IMR-90 (cell line): ENCODE results near the gene SEC61A1. TPM values are rescaled to one million over a fixed set of nuclear protein-coding genes. Genes with fewer than 3 reads are reported as not detected.

Source experiments
- ATAC-seq: fragments of 200-7000 bp; cut with Tn5 transposase; 2 replicates; pipeline ENCODE4 v1.9.1; 2020; ENCODE audit warnings: low read depth, mild to moderate bottlenecking, moderate library complexity
- BruUV-seq: library from RNA; stranded (reverse); fragments of 400-500 nt; replicated peaks from 2 replicates; lab custom pipeline; 2021; lab: Mats Ljungman, UMichigan
- CTCF ChIA-PET: fragments of 300-600 bp; formaldehyde crosslinking; extraction: SDS; loops from one replicate; lab custom pipeline; 2021; ENCODE audit warnings: antibody characterized with exemption; lab: Yijun Ruan, JAX
- POLR2A ChIA-PET: fragments of 300-600 bp; sonication (Branson Sonifier 250); formaldehyde crosslinking; loops from one replicate; lab custom pipeline; 2022; ENCODE audit warnings: antibody characterized with exemption; ENCODE audit not compliant: unreplicated experiment; lab: Charles Lee
- DNase-seq: peaks from one replicate; pipeline ENCODE4 v3.0.0; 2013
- H2AFZ ChIP-seq: replicated peaks from 2 replicates; pipeline ENCODE3; 2013; ENCODE audit warnings: low read length, mild to moderate bottlenecking; ENCODE audit not compliant: poor library complexity
- H2AK5ac ChIP-seq: 2 replicates; pipeline ENCODE4 v1.6.1; 2013; ENCODE audit warnings: low read depth, low read length, inconsistent platforms
- H2AK9ac ChIP-seq: replicated peaks from 2 replicates; pipeline ENCODE3; 2013; ENCODE audit warnings: mild to moderate bottlenecking, low read depth, low read length, moderate library complexity; ENCODE audit not compliant: poor library complexity
- H2BK120ac ChIP-seq: 2 replicates; pipeline ENCODE4 v1.6.1; 2013; ENCODE audit warnings: low read depth, low read length, inconsistent platforms
- H2BK15ac ChIP-seq: 3 replicates; pipeline ENCODE4 v1.6.1; 2013; ENCODE audit warnings: low read depth, low read length, inconsistent platforms
- H2BK20ac ChIP-seq: 2 replicates; pipeline ENCODE4 v1.6.1; 2013; ENCODE audit warnings: low read depth, mild to moderate bottlenecking, inconsistent platforms, low read length, moderate library complexity
- H2BK5ac ChIP-seq: 2 replicates; pipeline ENCODE4 v1.6.1; 2013; ENCODE audit warnings: mild to moderate bottlenecking, low read depth, low read length, inconsistent platforms; ENCODE audit not compliant: poor library complexity, severe bottlenecking
- H3K14ac ChIP-seq: replicated peaks from 2 replicates; pipeline ENCODE4 v1.6.1; 2013; ENCODE audit warnings: low read depth, low read length, inconsistent platforms
- H3K18ac ChIP-seq: 2 replicates; pipeline ENCODE4 v1.6.1; 2013; ENCODE audit warnings: low read depth, low read length, control low read depth
- H3K23ac ChIP-seq: 2 replicates; pipeline ENCODE4 v1.6.1; 2013; ENCODE audit warnings: low read depth, low read length, inconsistent platforms
- H3K27ac ChIP-seq: 2 replicates; pipeline ENCODE4 v1.5.1; 2013; ENCODE audit warnings: mild to moderate bottlenecking, control low read depth, low read length; ENCODE audit not compliant: insufficient read depth
- H3K27me3 ChIP-seq: 2 replicates; pipeline ENCODE4 v1.6.1; 2013; ENCODE audit warnings: low read length; ENCODE audit not compliant: control insufficient read depth, insufficient read depth
- H3K36me3 ChIP-seq: 2 replicates; pipeline ENCODE4 v1.6.1; 2013; ENCODE audit warnings: low read length, mixed read lengths; ENCODE audit not compliant: control insufficient read depth, insufficient read depth
- H3K4ac ChIP-seq: 2 replicates; pipeline ENCODE4 v1.6.1; 2013; ENCODE audit warnings: low read depth, low read length, inconsistent platforms
- H3K4me1 ChIP-seq: 2 replicates; pipeline ENCODE4 v1.6.1; 2013; ENCODE audit warnings: low read length, mixed read lengths; ENCODE audit not compliant: control insufficient read depth, insufficient read depth
- H3K4me2 ChIP-seq: 2 replicates; pipeline ENCODE4 v1.6.1; 2013; ENCODE audit warnings: low read depth, mild to moderate bottlenecking, control low read depth, low read length, moderate library complexity
- H3K4me3 ChIP-seq: 2 replicates; pipeline ENCODE4 v1.5.1; 2013; ENCODE audit warnings: low read depth, mild to moderate bottlenecking, control low read depth, low read length, moderate library complexity; ENCODE audit not compliant: insufficient read depth
- H3K56ac ChIP-seq: 2 replicates; pipeline ENCODE4 v1.6.1; 2013; ENCODE audit warnings: low read length, inconsistent platforms; ENCODE audit not compliant: insufficient read depth; ENCODE audit errors: extremely low read depth
- H3K79me1 ChIP-seq, 2 experiments: 2 replicates each; pipeline ENCODE4 v1.6.1; 2013; ENCODE audit warnings: low read length in 2 of 2, inconsistent platforms in 1 of 2, low read depth in 1 of 2
- H3K9ac ChIP-seq: 2 replicates; pipeline ENCODE4 v1.6.1; 2013; ENCODE audit warnings: low read depth, low read length, control low read depth
- H3K9me1 ChIP-seq: 2 replicates; pipeline ENCODE4 v1.6.1; 2013; ENCODE audit warnings: low read length, inconsistent platforms; ENCODE audit not compliant: insufficient read depth
- H3K9me3 ChIP-seq: 2 replicates; pipeline ENCODE4 v1.6.1; 2013; ENCODE audit warnings: low read length; ENCODE audit not compliant: control insufficient read depth, insufficient read depth
- H4K20me1 ChIP-seq: 2 replicates; pipeline ENCODE4 v1.6.1; 2013; ENCODE audit warnings: low read length, inconsistent platforms; ENCODE audit not compliant: insufficient read depth
- H4K5ac ChIP-seq: 2 replicates; pipeline ENCODE4 v1.6.1; 2013; ENCODE audit warnings: mild to moderate bottlenecking, low read depth, low read length, control low read depth
- H4K8ac ChIP-seq, 2 experiments: 2 replicates each; pipeline ENCODE4 v1.6.1; 2013; ENCODE audit warnings: low read depth in 2 of 2, low read length in 2 of 2, control low read depth in 1 of 2, inconsistent platforms in 1 of 2
- H4K91ac ChIP-seq: 2 replicates; pipeline ENCODE4 v1.6.1; 2013; ENCODE audit warnings: low read depth, low read length, inconsistent platforms; ENCODE audit not compliant: insufficient read depth
- CHD1 ChIP-seq: IDR thresholded peaks from 2 replicates; pipeline ENCODE4 v1.6.1; 2012; ENCODE audit warnings: low read depth, low read length, improper control_type of control experiment
- FOS ChIP-seq: fragments of 150-350 bp; IDR thresholded peaks from 2 replicates; pipeline ENCODE4 v1.6.1; 2016; ENCODE audit warnings: low read depth, low read length
- SMC3 ChIP-seq: fragments of 150-350 bp; IDR thresholded peaks from 2 replicates; pipeline ENCODE4 v1.6.1; 2016; ENCODE audit warnings: low read depth, mild to moderate bottlenecking, antibody characterized with exemption, low read length, moderate library complexity
- WGBS, 2 experiments: methylation state at CpG; one replicate each; pipeline versions ENCODE4 v1.1.5 to v1.1.7; 2013; ENCODE audit warnings: missing lambda C conversion rate in 2 of 2; ENCODE audit not compliant: insufficient read length in 1 of 2; ENCODE audit errors: extremely low coverage in 2 of 2; 5-methylcytosine and 5-hydroxymethylcytosine counted together
- dilution Hi-C: fragments of 300-500 bp; cut with HindIII; formaldehyde crosslinking; loops from one replicate; pipeline ENCODE4 v1.14.3; 2018; ENCODE audit warnings: low sequenced_read_pairs; ENCODE audit not compliant: unreplicated experiment
- in situ Hi-C: fragments of 300-500 bp; cut with MboI; formaldehyde crosslinking; loops from 3 replicates; pipeline ENCODE4 v1.14.3; 2019; ENCODE audit warnings: low sequenced_read_pairs, inconsistent platforms, mixed read lengths
- intact Hi-C: fragments of 100-400 bp; cut with micrococcal nuclease; formaldehyde crosslinking; loops from 2 replicates; pipeline ENCODE4 v1.10.0; 2022
- polyA plus RNA-seq, 3 experiments: library from polyadenylated mRNA; depleted of rRNA; stranded (reverse); fragments of >200 nt; gene quantifications; 2 replicates each; pipeline ENCODE4 v1.2.3, GENCODE V29; 2012; ENCODE audit warnings: low replicate concordance in 1 of 3
- total RNA-seq: library from RNA; depleted of rRNA; stranded (reverse); fragments of >200 nt; gene quantifications from 2 replicates; pipeline ENCODE4 v1.2.3, GENCODE V29; 2012

The SEC61A1 gene
- total and polyA plus RNA-seq, 2 of the 4 experiments (the other 2 are of a cell fraction): 377 to 478 TPM

DNA sequence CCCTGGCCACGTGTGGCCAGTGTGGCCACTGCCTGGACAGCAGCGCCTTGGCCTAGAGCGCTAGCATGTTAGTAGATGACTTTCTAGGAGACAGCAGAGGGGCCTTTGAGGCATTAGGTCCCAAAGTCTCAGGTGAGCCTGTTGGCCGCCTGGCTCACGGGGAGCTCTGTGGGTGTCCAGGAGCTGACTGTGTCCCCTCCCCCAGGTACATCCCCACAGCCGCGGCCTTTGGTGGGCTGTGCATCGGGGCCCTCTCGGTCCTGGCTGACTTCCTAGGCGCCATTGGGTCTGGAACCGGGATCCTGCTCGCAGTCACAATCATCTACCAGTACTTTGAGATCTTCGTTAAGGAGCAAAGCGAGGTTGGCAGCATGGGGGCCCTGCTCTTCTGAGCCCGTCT is 17.0 kb downstream of the SEC61A1 start:
- ATAC-seq (no peak), DNase-seq (no peak)
- Histone ChIP-seq H3K56ac (no peak overlapping the region), H3K36me3 (peaks cover 81% of the 10 kb centered on the region), H2AK5ac (no peak overlapping the region), H4K20me1 (peaks cover 84% of the 10 kb centered on the region), H2BK120ac (no peak overlapping the region), H2BK5ac (no peak overlapping the region), H3K9me3 (no peaks in the 10 kb centered on the region), H3K4ac (no peak overlapping the region), H3K79me1 (peaks cover 41 to 78% of the 10 kb centered on the region in 2 experiments), H3K27me3 (no peaks in the 10 kb centered on the region), H3K4me1 (peaks cover 5% of the 10 kb centered on the region; the same call in 1 of the 2 replicates), H3K14ac (no peak overlapping the region), H2BK15ac (no peak overlapping the region), H4K5ac (no peak overlapping the region), H3K9ac (no peak overlapping the region), H2BK20ac (no peak overlapping the region), H2AFZ (no peak overlapping the region), H3K4me2 (no peak overlapping the region), H3K4me3 (no peak overlapping the region), H4K8ac (no peak overlapping the region), H3K18ac (no peak overlapping the region), H3K9me1 (peaks cover 4% of the 10 kb centered on the region; the same call in 1 of the 2 replicates), H3K27ac (no peak overlapping the region), H2AK9ac (no peak overlapping the region), H3K23ac (no peak overlapping the region), H4K91ac (no peak overlapping the region)
- dilution Hi-C loops (no loop called here), intact Hi-C loops (no loop called here), in situ Hi-C loops (no loop called here)
- ChIA-PET CTCF (no interaction called here), POLR2A (no interaction called here)
- WGBS, 2 experiments: 98% methylated on average over 10 of the region's 15 CpGs; no CpG with 5 or more reads in 1 of the 2 experiments
- BruUV-seq: no TSS peak
- TF ChIP-seq CHD1 (no peak), FOS (no peak), SMC3 (no peak)
